Effector memory CD8-positive, alpha-beta T cell (primary cell): ENCODE results near the gene SDK1.
"Not testable (repeated sequence)": the region's sequence is repeated elsewhere in the genome, so short reads cannot be mapped to it uniquely, and the experiment has no call there.

Experiments
- ATAC-seq: fragments of 150-1000 bp; cut with Tn5 transposase; replicated peaks from 2 replicates; pipeline ENCODE4 v1.10.0; 2021; ENCODE audit warnings: mild to moderate bottlenecking, moderate library complexity
- DNase-seq, 3 experiments: peaks; one replicate each; pipeline ENCODE4 v3.0.0; 2021
- H3K27ac Mint-ChIP-seq, 2 donors: one replicate each; pipeline ENCODE4 v1.8.0; 2022; ENCODE audit warnings: mild to moderate bottlenecking in 2 of 2, mixed read lengths in 2 of 2, moderate library complexity in 2 of 2
- H3K27me3 Mint-ChIP-seq, 2 donors: one replicate each; pipeline ENCODE4 v1.8.0; 2022; ENCODE audit warnings: mixed read lengths in 2 of 2
- H3K36me3 Mint-ChIP-seq: one replicate; pipeline ENCODE4 v1.8.0; 2022; ENCODE audit warnings: mild to moderate bottlenecking, moderate library complexity, mixed read lengths; ENCODE audit not compliant: insufficient read depth
- H3K4me1 Mint-ChIP-seq, 2 donors: one replicate each; pipeline ENCODE4 v1.8.0; 2022; ENCODE audit warnings: low read depth in 2 of 2, mixed read lengths in 2 of 2
- H3K4me3 Mint-ChIP-seq, 2 donors: one replicate each; pipeline ENCODE4 v1.8.0; 2022; ENCODE audit warnings: mild to moderate bottlenecking in 2 of 2, mixed read lengths in 2 of 2, moderate library complexity in 2 of 2
- H3K9me3 Mint-ChIP-seq, 2 donors: one replicate each; pipeline ENCODE4 v1.8.0; 2022; ENCODE audit warnings: mixed read lengths in 2 of 2

The SDK1 gene

GRCh38 chr7:3732395-3733005 is 431.4 kb downstream of the SDK1 start:
- DNase-seq (no peak), ATAC-seq (no peak)
- Mint-ChIP-seq H3K27ac (no peak overlapping the region), H3K36me3 (no peaks in the 10 kb centered on the region), H3K27me3 (peaks cover 16 to 32% of the 10 kb centered on the region in 2 donors), H3K4me3 (no peak overlapping the region), H3K9me3 (peaks cover 0 to 2% of the 10 kb centered on the region in 2 donors), H3K4me1 (no peaks in the 10 kb centered on the region)

GRCh38 chr7:3733541-3734140 is 432.6 kb downstream of the SDK1 start:
- Mint-ChIP-seq H3K27me3 (peaks cover 16 to 35% of the 10 kb centered on the region in 2 donors), H3K4me3 (no peak overlapping the region), H3K27ac (no peak overlapping the region), H3K9me3 (peaks cover 0 to 2% of the 10 kb centered on the region in 2 donors), H3K36me3 (no peaks in the 10 kb centered on the region), H3K4me1 (no peaks in the 10 kb centered on the region)
- ATAC-seq (no peak), DNase-seq (no peak)

- no peaks in the 10 kb centered on the region for H3K36me3 Mint-ChIP-seq
- H3K4me3 Mint-ChIP-seq = no peak overlapping the region
- DNase-seq (no peak), ATAC-seq (no peak)
- H3K4me1 Mint-ChIP-seq = no peaks in the 10 kb centered on the region
- H3K27me3 Mint-ChIP-seq = peaks cover 38 to 50% of the 10 kb centered on the region in 2 donors
- no peak overlapping the region for H3K27ac Mint-ChIP-seq
- H3K9me3 Mint-ChIP-seq = peaks cover 0 to 1% of the 10 kb centered on the region in 2 donors
Measured at GRCh38 chr7:3738964-3739363, 437.9 kb downstream of the SDK1 start.

- no peak overlapping the region for H3K27ac Mint-ChIP-seq
- H3K9me3 Mint-ChIP-seq = peaks cover 0 to 1% of the 10 kb centered on the region in 2 donors
- no peak overlapping the region for H3K4me3 Mint-ChIP-seq
- H3K27me3 Mint-ChIP-seq = peaks cover 40 to 57% of the 10 kb centered on the region in 2 donors
- ATAC-seq = no peak
- no peaks in the 10 kb centered on the region for H3K4me1 Mint-ChIP-seq
- DNase-seq = no peak
- H3K36me3 Mint-ChIP-seq = no peaks in the 10 kb centered on the region
Measured at GRCh38 chr7:3739983-3740382, 438.9 kb downstream of the SDK1 start.

- H3K4me1 Mint-ChIP-seq = no peaks in the 10 kb centered on the region
- no peak overlapping the region for H3K4me3 Mint-ChIP-seq
- no peaks in the 10 kb centered on the region for H3K9me3 Mint-ChIP-seq
- ATAC-seq (no peak), DNase-seq (no peak)
- H3K27ac Mint-ChIP-seq = no peak overlapping the region
- no peaks in the 10 kb centered on the region for H3K36me3 Mint-ChIP-seq
- H3K27me3 Mint-ChIP-seq = peaks cover 37 to 73% of the 10 kb centered on the region in 2 donors
Measured at GRCh38 chr7:3747467-3747866, 446.4 kb downstream of the SDK1 start.

- no peak overlapping the region for H3K4me3 Mint-ChIP-seq
Measured at GRCh38 chr7:3748389-3748788, 447.3 kb downstream of the SDK1 start.

GRCh38 chr7:3753868-3754267 is 452.8 kb downstream of the SDK1 start:
- H3K27ac Mint-ChIP-seq = no peak overlapping the region
- H3K4me1 Mint-ChIP-seq = no peaks in the 10 kb centered on the region
- no peaks in the 10 kb centered on the region for H3K36me3 Mint-ChIP-seq
- no peaks in the 10 kb centered on the region for H3K9me3 Mint-ChIP-seq
- ATAC-seq (no peak), DNase-seq (no peak)
- peaks cover 9 to 58% of the 10 kb centered on the region in 2 donors for H3K27me3 Mint-ChIP-seq
- no peak overlapping the region for H3K4me3 Mint-ChIP-seq

More at GRCh38 chr7:3748389-3748788, 447.3 kb downstream of the SDK1 start:
- Mint-ChIP-seq H3K4me1 (no peaks in the 10 kb centered on the region), H3K9me3 (no peaks in the 10 kb centered on the region), H3K27me3 (peaks cover 28 to 73% of the 10 kb centered on the region in 2 donors), H3K27ac (no peak overlapping the region), H3K36me3 (no peaks in the 10 kb centered on the region)
- ATAC-seq (no peak), DNase-seq (no peak)

GRCh38 chr7:3754493-3755341 is 453.7 kb downstream of the SDK1 start:
- Mint-ChIP-seq H3K27ac (no peak overlapping the region), H3K4me1 (no peaks in the 10 kb centered on the region), H3K9me3 (no peaks in the 10 kb centered on the region), H3K4me3 (no peak overlapping the region), H3K36me3 (no peaks in the 10 kb centered on the region), H3K27me3 (peaks cover 9 to 53% of the 10 kb centered on the region in 2 donors)
- ATAC-seq = no peak
- no peak for DNase-seq

GRCh38 chr7:3755778-3756453 is 454.9 kb downstream of the SDK1 start:
- not testable (repeated sequence) for H3K4me1 Mint-ChIP-seq, H3K9me3 Mint-ChIP-seq, H3K4me3 Mint-ChIP-seq, ATAC-seq, DNase-seq, H3K27ac Mint-ChIP-seq, H3K36me3 Mint-ChIP-seq
- peaks cover 16 to 50% of the 10 kb centered on the region in 2 donors for H3K27me3 Mint-ChIP-seq

- Mint-ChIP-seq H3K4me1 (no peaks in the 10 kb centered on the region), H3K27ac (no peak overlapping the region), H3K27me3 (peaks cover 14 to 44% of the 10 kb centered on the region in 2 donors), H3K4me3 (no peak overlapping the region), H3K9me3 (no peaks in the 10 kb centered on the region), H3K36me3 (no peaks in the 10 kb centered on the region)
- no peak for ATAC-seq
- no peak for DNase-seq
Measured at GRCh38 chr7:3757059-3757458, 456.0 kb downstream of the SDK1 start.

- H3K36me3 Mint-ChIP-seq = no peaks in the 10 kb centered on the region
- no peak overlapping the region for H3K27ac Mint-ChIP-seq
- H3K9me3 Mint-ChIP-seq = no peaks in the 10 kb centered on the region
- H3K27me3 Mint-ChIP-seq = peaks cover 20 to 22% of the 10 kb centered on the region in 2 donors
- DNase-seq (no peak), ATAC-seq (no peak)
- H3K4me1 Mint-ChIP-seq = no peaks in the 10 kb centered on the region
- H3K4me3 Mint-ChIP-seq = no peak overlapping the region
Measured at GRCh38 chr7:3760651-3761050, 459.6 kb downstream of the SDK1 start.

- DNase-seq = no peak
- no peak for ATAC-seq
- Mint-ChIP-seq H3K27me3 (peaks cover 23 to 24% of the 10 kb centered on the region in 2 donors), H3K9me3 (no peaks in the 10 kb centered on the region), H3K27ac (no peak overlapping the region), H3K36me3 (no peaks in the 10 kb centered on the region), H3K4me3 (no peak overlapping the region), H3K4me1 (no peaks in the 10 kb centered on the region)
Measured at GRCh38 chr7:3762146-3762831, 461.2 kb downstream of the SDK1 start.
